CD4-positive, alpha-beta T cell treated with Interleukin-17A for 4 hours (primary cell): ENCODE measurements around the gene SERPINE2.
"Not testable (repeated sequence)": the region's sequence is repeated elsewhere in the genome, so short reads cannot be mapped to it uniquely, and the experiment has no call there.

Experiments
- DNase-seq: peaks from one replicate; pipeline ENCODE4 v3.0.0-alpha.2; 2020; ENCODE audit warnings: mixed read lengths

Gene SERPINE2

DNA sequence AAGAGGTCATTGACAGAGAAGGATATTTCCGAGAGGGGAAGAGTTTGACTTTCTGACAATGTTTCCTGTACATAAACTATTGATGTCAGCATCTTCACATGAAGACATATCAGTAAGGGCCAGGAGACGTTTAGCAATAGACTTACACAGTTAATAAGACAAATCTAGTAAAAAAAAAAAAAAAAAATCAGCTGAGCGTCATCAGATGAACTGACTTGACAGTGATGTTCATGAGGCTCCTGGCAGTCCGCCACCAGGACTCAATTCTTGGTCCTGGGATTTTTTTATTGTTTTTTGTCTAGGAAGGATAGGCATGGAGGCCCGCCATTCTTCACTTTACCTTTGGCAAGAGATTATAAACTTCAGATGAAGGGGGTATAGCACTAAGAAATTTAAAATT is 67.4 kb downstream of the SERPINE2 start:
- no peak for DNase-seq

GRCh38 chr2:223970343-223971128 is 68.5 kb downstream of the SERPINE2 start:
- peak; percentile 69 for DNase-seq

DNA sequence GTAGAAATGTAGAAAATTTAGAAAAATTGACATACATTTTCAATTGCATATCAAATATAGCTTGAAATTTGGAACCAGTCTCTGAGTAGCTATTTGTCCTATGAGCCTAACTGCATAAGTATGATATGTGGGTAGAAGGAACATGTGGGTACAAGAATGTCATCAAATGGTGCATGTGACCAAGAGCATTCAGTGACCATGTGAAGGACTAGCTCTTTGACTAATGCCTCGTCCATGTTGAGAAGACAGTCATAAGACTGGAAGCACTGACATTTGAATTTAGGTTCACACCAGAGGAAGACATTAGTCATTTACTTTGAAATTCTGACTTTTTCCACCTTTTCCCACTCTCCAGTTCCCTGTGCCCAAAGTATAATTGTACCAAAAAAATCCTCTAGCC is 69.2 kb downstream of the SERPINE2 start:
- no peak for DNase-seq

- DNase-seq: no peak
Measured at GRCh38 chr2:223969315-223969714, 69.8 kb downstream of the SERPINE2 start.

GRCh38 chr2:223967981-223968380 is 71.1 kb downstream of the SERPINE2 start:
- no peak for DNase-seq

DNA sequence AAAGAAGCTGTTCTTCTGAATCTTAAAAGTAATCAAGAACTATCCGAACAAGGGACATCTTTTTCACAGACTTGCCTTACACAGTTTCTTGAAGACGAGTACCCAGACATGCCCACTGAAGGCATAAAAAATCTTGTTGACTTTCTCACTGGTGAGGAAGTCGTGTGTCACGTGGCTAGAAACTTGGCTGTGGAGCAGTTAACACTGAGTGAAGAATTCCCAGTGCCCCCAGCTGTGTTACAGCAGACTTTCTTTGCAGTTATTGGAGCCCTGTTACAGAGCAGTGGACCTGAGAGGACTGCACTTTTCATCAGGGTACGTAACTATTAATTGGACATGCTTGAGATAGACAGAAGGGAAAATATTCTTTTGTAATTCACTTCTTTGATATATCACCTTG is 79.4 kb downstream of the SERPINE2 start:
- DNase-seq: peak; percentile 28

- peak; percentile 99 for DNase-seq
Measured at GRCh38 chr2:223957092-223957851, 81.8 kb downstream of the SERPINE2 start, which contains the start of gene MRPL44. Gene MRPL44, plus strand, starts transcription at chr2:223957463. Its CDS starts 10 bp downstream, at chr2:223957473.

GRCh38 chr2:223956300-223956699 is 82.8 kb downstream of the SERPINE2 start:
- no peak for DNase-seq

DNA sequence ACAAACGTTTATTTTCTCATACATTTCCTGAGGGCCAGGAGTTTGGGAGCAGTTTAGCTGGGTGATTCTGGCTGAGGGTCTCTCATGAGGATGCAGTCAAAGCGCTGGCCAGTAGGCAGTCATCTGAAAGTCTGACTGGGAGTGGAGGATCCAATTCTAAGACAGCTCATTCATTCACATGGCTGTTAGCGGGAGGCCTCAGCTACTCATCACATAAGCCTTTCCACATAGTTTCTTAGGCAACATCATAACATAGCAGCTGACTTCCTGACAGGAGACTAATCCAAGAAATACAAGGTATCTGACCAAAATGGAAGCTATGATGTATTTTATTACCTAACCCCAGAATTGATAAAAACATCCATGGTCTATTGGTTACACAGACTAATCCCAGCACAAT is 84.7 kb downstream of the SERPINE2 start:
- no peak for DNase-seq

DNA sequence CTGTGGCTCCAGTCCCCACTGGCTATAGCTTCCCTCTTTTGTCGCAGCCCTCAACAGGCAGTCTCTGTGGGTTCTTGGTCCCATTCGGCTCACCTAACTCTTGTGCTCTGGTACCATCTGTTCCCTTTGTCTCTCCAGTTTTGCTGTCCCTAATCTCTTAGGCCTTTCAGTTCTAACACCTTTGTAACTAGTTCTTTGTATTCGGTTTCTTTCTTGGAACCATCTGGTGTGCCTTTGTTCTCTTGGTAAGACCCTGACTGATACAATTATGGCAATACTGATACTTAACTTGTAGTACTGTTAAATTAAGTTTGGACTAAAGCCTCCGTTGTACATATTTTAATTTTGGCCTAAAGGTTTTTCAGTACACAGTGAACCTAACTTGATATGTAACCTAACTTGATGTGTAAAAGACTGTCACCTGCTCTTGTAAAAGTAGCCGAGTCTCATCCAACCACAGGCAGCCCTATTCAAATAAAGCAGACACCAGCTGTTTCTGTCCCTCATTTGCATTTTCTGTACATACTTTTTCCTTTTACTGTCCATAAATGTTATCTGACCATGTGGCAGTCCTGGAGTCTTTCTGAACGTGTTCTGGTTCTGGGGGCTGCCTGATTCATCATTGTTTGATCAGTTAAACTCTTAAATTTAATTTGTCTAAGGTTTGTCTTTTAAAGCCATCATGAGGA is 86.7 kb downstream of the SERPINE2 start:
- DNase-seq: no peak

GRCh38 chr2:223950448-223951347 is 88.4 kb downstream of the SERPINE2 start:
- no peak for DNase-seq

DNA sequence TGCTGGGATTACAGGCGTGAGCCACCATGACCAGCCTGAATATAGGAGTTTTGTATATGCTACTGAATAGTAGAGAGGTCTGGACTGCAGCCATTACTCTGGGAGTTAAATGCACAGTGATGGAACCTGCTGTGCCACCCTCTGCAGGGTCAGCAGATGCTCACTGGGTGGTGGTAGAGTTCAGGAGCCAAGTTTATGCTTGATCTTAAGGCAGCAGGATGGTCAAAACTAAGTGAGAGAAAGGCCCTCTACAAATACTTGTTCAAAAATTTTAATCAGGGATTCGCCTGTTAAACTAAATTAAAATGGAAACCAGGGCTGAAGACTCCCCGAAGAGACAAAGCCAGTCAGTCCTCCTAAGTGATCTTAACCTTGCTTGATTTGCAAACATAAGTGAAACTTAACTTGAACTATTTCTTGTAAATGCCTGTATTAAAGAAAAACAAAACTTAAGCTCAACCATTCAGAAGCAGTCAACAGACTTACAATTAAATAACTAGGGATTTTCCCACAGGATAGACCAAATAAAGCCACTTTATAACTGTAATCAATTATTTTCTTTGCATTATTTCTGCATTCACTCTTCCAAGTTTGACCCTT is 89.7 kb downstream of the SERPINE2 start:
- DNase-seq: no peak

GRCh38 chr2:223947711-223948205 is 91.3 kb downstream of the SERPINE2 start:
- DNase-seq: no peak

- DNase-seq: no peak
Measured at GRCh38 chr2:223945755-223946154, 93.3 kb downstream of the SERPINE2 start.

DNA sequence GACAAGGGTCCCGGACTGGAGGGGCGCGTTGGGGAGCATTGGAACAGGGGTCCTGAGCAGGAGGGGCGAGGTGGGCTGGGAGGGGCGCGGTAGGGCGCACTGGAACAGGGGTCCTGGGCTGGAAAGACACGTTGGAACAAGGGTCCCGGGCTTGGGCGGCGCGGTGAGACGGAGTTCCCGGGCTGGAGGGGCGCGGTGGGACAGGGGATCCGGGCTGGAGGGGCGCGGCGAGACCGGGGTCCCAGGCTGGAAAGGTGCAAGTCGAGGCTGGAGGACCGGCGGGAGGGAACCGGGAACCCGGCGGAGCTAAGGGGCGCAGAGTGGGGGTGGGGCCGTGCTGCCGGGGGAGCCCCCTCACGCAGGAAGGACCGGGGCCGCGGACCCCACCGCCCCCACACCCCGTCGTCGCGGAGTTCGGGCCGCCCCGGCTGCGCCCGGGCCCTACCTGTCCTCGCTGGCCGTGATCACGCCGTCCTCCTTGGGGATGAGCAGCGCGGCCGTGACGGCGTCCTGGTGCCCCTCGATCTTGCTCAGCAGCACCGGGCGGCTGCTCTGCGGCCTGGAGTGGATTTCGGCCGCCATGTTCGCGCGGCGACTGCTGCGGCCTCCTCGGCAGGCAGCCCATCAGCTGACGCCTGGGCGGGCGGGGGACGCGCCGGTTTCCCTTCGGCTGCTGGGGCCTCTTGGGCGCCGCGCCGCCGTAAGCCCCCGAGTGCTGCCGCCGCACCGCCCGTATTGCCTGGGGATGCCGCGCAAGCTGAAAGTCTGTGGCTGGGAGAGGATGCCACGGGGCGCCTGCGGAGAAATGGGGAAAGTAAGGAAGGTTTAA is 94.2 kb downstream of the SERPINE2 start, which contains the start of gene WDFY1:
Gene WDFY1, minus strand, starts transcription at position 633 of the 829 bp plus-strand sequence. Its CDS starts 51 bp downstream, at position 582.
- DNase-seq: peak; percentile 84

- peak; percentile 48 for DNase-seq
Measured at GRCh38 chr2:223944166-223944702, 94.9 kb downstream of the SERPINE2 start.

GRCh38 chr2:223943561-223944008 is 95.5 kb downstream of the SERPINE2 start:
- no peak for DNase-seq

GRCh38 chr2:223943135-223943534 is 96.0 kb downstream of the SERPINE2 start:
- DNase-seq: no peak

GRCh38 chr2:223941579-223942277 is 97.4 kb downstream of the SERPINE2 start:
- DNase-seq: peak; percentile 50

DNA sequence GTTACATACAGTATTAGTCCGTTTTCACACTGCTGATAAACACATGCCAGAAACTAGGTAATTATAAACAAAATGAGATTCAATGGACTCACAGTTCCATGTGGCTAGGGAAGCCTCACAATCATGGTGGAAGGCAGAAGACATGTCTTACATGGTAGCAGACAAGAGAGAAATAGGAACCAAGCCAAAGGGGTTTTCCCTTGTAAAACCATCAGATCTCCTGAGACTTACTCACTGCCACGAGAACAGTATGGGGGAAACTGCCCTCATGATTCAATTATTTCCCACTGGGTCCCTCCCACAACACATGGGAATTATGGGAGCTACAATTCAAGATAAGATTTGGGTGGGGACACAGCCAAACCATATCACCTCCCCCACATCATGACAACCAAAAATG is 99.6 kb downstream of the SERPINE2 start:
- not testable (repeated sequence) for DNase-seq
